Measurements from ENCODE around the gene PPP3R2. TPM values are rescaled to one million over a fixed set of nuclear protein-coding genes. Genes with fewer than 3 reads are reported as not detected.
"Not testable (repeated sequence)": the region's sequence is repeated elsewhere in the genome, so short reads cannot be mapped to it uniquely, and the experiment has no call there.

Gene PPP3R2
- polyA plus RNA-seq, 1 donor (not counting 4 experiments of a cell fraction or from before 2014, with no cell fraction given), result not detected

DNA sequence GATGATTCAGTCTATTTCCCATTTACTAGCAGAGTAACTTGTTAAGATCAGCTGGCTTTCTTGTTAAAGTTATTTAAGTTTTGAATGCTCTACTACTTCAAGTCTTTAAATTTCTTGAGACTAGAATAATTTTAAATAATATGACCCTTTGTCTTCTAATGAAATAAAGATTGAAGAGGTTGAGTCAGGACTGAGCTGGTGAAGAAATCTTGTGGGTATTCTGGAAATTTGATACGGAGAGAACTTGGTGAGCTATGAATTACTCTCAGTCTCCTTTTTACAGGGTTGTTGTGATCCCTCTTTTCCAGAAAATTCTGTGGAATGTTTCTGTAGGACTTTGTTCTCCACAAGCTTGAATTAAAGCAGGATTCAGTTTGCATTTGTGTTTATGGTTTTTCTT, 31.8 kb downstream of the PPP3R2 start:
- peaks cover 9 to 11% of the 10 kb centered on the region in 2 experiments for H3K36me3 ChIP-seq (ENCODE audit: control insufficient read depth in 2 of 2, extremely low read depth in 1 of 2, insufficient read depth in 2 of 2, low read length in 2 of 2)
- no peaks in the 10 kb centered on the region for H3K27me3 ChIP-seq (ENCODE audit: control insufficient read depth, extremely low read depth, insufficient read depth, low read length)
- H3K9me3 ChIP-seq (ENCODE audit: control insufficient read depth, low read depth, low read length), result no peaks in the 10 kb centered on the region
- no peak overlapping the region for H2AFZ ChIP-seq (ENCODE audit: control insufficient read depth, low read length)
- H4K20me1 ChIP-seq (ENCODE audit: control insufficient read depth, extremely low read depth, insufficient read depth, low read length), result no peaks in the 10 kb centered on the region
- dilution Hi-C loops (cut with MboI; ENCODE audit: extremely low pct_ligation_motif_present, low sequenced_read_pairs), result no loop called here
- H3K4me3 ChIP-seq (ENCODE audit: control insufficient read depth in 2 of 3, extremely low read depth in 1 of 3, insufficient read depth in 2 of 3, low read depth in 1 of 3, low read length in 3 of 3), result no peak overlapping the region
- no peak overlapping the region for H3K9ac ChIP-seq (ENCODE audit: control insufficient read depth, extremely low read depth, insufficient read depth, low read length)
- no peaks in the 10 kb centered on the region for H3K4me1 ChIP-seq (ENCODE audit: control insufficient read depth, extremely low read depth, insufficient read depth, low read length)
- no peak for DNase-seq (ENCODE audit: low read depth, low spot score)
- no peak overlapping the region for H3K4me2 ChIP-seq (ENCODE audit: control insufficient read depth, extremely low read depth, insufficient read depth, low read depth, low read length)
- no peak for FAIRE-seq
- no peaks in the 10 kb centered on the region for H3K79me2 ChIP-seq (ENCODE audit: control insufficient read depth, insufficient read depth, low read length)
- no peak overlapping the region for H3K27ac ChIP-seq (ENCODE audit: control insufficient read depth, insufficient read depth, low read length)
- no peaks in the 10 kb centered on the region for H3K9me1 ChIP-seq (ENCODE audit: control insufficient read depth, extremely low read depth, insufficient read depth, low read length)
- TF ChIP-seq, protein P1, sequence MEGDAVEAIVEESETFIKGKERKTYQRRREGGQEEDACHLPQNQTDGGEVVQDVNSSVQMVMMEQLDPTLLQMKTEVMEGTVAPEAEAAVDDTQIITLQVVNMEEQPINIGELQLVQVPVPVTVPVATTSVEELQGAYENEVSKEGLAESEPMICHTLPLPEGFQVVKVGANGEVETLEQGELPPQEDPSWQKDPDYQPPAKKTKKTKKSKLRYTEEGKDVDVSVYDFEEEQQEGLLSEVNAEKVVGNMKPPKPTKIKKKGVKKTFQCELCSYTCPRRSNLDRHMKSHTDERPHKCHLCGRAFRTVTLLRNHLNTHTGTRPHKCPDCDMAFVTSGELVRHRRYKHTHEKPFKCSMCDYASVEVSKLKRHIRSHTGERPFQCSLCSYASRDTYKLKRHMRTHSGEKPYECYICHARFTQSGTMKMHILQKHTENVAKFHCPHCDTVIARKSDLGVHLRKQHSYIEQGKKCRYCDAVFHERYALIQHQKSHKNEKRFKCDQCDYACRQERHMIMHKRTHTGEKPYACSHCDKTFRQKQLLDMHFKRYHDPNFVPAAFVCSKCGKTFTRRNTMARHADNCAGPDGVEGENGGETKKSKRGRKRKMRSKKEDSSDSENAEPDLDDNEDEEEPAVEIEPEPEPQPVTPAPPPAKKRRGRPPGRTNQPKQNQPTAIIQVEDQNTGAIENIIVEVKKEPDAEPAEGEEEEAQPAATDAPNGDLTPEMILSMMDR (optimal IDR thresholded peaks at IDR 0.05 in 1 of 3, IDR thresholded peaks at IDR 0.05 in 1 of 3, conservative IDR thresholded peaks at IDR 0.05 in 1 of 3; ENCODE audit: extremely low read depth in 1 of 3, insufficient read depth in 2 of 3, low read length in 3 of 3), result no peak
- no peak for TF ChIP-seq EZH2 (IDR thresholded peaks at IDR 0.05; ENCODE audit: low read length)

DNA sequence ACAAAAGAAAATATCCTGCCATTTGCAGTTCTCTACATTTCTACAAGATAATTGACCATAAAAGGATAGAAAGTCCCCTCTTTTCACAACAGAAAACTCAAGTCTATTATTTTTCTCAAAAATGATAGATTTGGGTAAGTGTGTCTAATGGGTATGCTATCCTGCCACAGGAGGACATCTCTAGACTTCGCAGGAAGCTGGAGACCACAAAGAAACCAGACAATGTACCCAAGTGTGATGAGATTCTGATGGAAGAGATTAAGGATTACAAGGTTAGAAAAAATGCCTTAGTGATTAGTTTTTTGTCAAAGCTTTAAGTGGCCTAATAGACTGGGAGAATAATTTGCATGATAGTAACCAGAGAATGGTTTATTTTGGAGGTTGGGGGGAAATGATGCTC, 33.0 kb downstream of the PPP3R2 start:
- H3K4me2 ChIP-seq (ENCODE audit: control insufficient read depth, extremely low read depth, insufficient read depth, low read depth, low read length), result no peak overlapping the region
- no peak overlapping the region for H3K9ac ChIP-seq (ENCODE audit: control insufficient read depth, extremely low read depth, insufficient read depth, low read length)
- no peaks in the 10 kb centered on the region for H3K4me1 ChIP-seq (ENCODE audit: control insufficient read depth, extremely low read depth, insufficient read depth, low read length)
- peaks cover 13 to 17% of the 10 kb centered on the region in 2 experiments for H3K36me3 ChIP-seq (ENCODE audit: control insufficient read depth in 2 of 2, extremely low read depth in 1 of 2, insufficient read depth in 2 of 2, low read length in 2 of 2)
- TF ChIP-seq, protein P1 (optimal IDR thresholded peaks at IDR 0.05 in 1 of 3, IDR thresholded peaks at IDR 0.05 in 1 of 3, conservative IDR thresholded peaks at IDR 0.05 in 1 of 3; ENCODE audit: extremely low read depth in 1 of 3, insufficient read depth in 2 of 3, low read length in 3 of 3), result no peak
- no peak for TF ChIP-seq EZH2 (IDR thresholded peaks at IDR 0.05; ENCODE audit: low read length)
- no peaks in the 10 kb centered on the region for H3K27me3 ChIP-seq (ENCODE audit: control insufficient read depth, extremely low read depth, insufficient read depth, low read length)
- FAIRE-seq (no peak), DNase-seq (ENCODE audit: low read depth, low spot score) (no peak)
- no peak overlapping the region for H2AFZ ChIP-seq (ENCODE audit: control insufficient read depth, low read length)
- dilution Hi-C loops (cut with MboI; ENCODE audit: extremely low pct_ligation_motif_present, low sequenced_read_pairs), result no loop called here
- no peaks in the 10 kb centered on the region for H3K9me3 ChIP-seq (ENCODE audit: control insufficient read depth, low read depth, low read length)
- no peaks in the 10 kb centered on the region for H3K79me2 ChIP-seq (ENCODE audit: control insufficient read depth, insufficient read depth, low read length)
- no peak overlapping the region for H3K27ac ChIP-seq (ENCODE audit: control insufficient read depth, insufficient read depth, low read length)
- no peaks in the 10 kb centered on the region for H4K20me1 ChIP-seq (ENCODE audit: control insufficient read depth, extremely low read depth, insufficient read depth, low read length)
- H3K9me1 ChIP-seq (ENCODE audit: control insufficient read depth, extremely low read depth, insufficient read depth, low read length), result no peaks in the 10 kb centered on the region
- H3K4me3 ChIP-seq (ENCODE audit: control insufficient read depth in 2 of 3, extremely low read depth in 1 of 3, insufficient read depth in 2 of 3, low read depth in 1 of 3, low read length in 3 of 3), result no peak overlapping the region

DNA sequence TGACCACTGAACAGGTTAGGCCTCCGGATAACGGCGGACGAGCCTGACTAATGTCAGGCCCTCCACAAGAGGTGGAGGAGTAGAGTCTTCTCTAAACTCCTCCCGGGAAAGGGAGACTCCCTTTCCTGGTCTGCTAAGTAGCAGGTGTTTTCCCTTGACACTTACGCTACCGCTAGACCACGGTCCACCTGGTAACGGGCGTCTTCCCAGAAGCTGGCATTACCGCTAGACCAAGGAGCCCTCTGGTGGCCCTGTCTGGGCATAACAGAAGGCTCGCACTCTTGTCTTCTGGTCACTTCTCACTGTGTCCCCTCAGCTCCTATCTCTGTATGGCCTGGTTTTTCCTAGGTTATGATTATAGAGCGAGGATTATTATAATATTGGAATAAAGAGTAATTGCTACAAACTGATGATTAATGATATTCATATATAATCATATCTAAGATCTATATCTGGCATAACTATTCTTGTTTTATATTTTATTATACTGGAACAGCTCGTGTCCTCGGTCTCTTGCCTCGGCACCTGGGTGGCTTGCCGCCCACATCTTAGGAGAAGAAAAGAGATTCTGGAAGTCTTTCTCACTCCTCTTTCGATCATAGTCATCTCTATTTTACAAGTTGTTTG, 45.2 kb downstream of the PPP3R2 start:
- DNase-seq (ENCODE audit: low read depth, low spot score); H3K36me3 ChIP-seq (ENCODE audit: control insufficient read depth in 2 of 2, extremely low read depth in 1 of 2, insufficient read depth in 2 of 2, low read length in 2 of 2); H3K4me2 ChIP-seq (ENCODE audit: control insufficient read depth, extremely low read depth, insufficient read depth, low read depth, low read length); H3K9me1 ChIP-seq (ENCODE audit: control insufficient read depth, extremely low read depth, insufficient read depth, low read length); H3K9ac ChIP-seq (ENCODE audit: control insufficient read depth, extremely low read depth, insufficient read depth, low read length); H3K27ac ChIP-seq (ENCODE audit: control insufficient read depth, insufficient read depth, low read length); H3K79me2 ChIP-seq (ENCODE audit: control insufficient read depth, insufficient read depth, low read length); H3K4me1 ChIP-seq (ENCODE audit: control insufficient read depth, extremely low read depth, insufficient read depth, low read length); H3K9me3 ChIP-seq (ENCODE audit: control insufficient read depth, low read depth, low read length); dilution Hi-C loops (cut with MboI; ENCODE audit: extremely low pct_ligation_motif_present, low sequenced_read_pairs); FAIRE-seq; H3K27me3 ChIP-seq (ENCODE audit: control insufficient read depth, extremely low read depth, insufficient read depth, low read length); H2AFZ ChIP-seq (ENCODE audit: control insufficient read depth, low read length); H4K20me1 ChIP-seq (ENCODE audit: control insufficient read depth, extremely low read depth, insufficient read depth, low read length); H3K4me3 ChIP-seq (ENCODE audit: control insufficient read depth in 2 of 3, extremely low read depth in 1 of 3, insufficient read depth in 2 of 3, low read depth in 1 of 3, low read length in 3 of 3): not testable (repeated sequence)
